ENCODE data around the gene LRRC7. TPM values are rescaled to one million over a fixed set of nuclear protein-coding genes. Genes with fewer than 3 reads are reported as not detected.

LRRC7 gene
- total RNA-seq, 1 donor from 2014 or later, result not detected

DNA sequence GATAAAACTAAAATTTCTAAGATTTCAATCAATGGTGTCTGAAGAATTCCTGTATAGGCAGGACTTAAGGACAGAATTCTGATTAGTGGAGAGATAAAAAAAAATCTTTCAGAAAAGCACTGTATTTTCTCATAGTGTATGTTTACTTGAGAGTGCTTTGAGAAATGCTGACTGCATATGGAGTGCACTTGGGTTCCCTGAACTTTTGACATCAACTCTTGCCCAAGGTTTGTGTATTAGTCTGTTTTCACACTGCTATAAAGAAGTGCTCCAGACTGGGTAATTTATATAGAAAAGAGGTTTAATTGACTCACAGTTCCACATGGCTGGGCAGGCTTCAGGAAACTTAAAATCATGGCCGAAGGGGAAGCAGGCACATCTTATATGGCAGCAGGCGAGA is 362.7 kb downstream of the LRRC7 start:
- FAIRE-seq, result no peak
- TF ChIP-seq, protein P1, sequence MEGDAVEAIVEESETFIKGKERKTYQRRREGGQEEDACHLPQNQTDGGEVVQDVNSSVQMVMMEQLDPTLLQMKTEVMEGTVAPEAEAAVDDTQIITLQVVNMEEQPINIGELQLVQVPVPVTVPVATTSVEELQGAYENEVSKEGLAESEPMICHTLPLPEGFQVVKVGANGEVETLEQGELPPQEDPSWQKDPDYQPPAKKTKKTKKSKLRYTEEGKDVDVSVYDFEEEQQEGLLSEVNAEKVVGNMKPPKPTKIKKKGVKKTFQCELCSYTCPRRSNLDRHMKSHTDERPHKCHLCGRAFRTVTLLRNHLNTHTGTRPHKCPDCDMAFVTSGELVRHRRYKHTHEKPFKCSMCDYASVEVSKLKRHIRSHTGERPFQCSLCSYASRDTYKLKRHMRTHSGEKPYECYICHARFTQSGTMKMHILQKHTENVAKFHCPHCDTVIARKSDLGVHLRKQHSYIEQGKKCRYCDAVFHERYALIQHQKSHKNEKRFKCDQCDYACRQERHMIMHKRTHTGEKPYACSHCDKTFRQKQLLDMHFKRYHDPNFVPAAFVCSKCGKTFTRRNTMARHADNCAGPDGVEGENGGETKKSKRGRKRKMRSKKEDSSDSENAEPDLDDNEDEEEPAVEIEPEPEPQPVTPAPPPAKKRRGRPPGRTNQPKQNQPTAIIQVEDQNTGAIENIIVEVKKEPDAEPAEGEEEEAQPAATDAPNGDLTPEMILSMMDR (IDR thresholded peaks at IDR 0.05; ENCODE audit: insufficient read depth, low read length, severe bottlenecking), result no peak
- no peaks in the 10 kb centered on the region for H3K36me3 ChIP-seq (ENCODE audit: control insufficient read depth, insufficient read depth, low read length)

DNA sequence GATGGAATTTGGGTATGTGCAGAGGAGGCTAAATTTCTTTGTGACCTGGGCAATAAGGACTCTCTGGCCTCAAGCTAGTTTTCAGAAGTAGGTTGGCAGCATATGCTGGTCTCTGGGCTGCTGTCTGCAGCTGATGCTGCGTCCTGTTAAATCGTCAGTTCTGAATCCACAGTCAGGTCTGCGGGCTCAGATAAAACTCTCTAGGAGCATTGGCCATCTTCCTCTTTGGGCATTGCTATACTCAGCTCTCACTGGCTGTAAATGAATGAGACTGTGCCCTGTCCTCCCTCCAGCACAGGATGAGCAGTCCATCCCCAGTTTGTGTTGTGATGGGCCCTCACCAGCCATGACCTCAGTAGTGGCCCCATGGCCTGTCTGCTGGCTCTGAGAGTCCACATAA is 365.0 kb downstream of the LRRC7 start:
- no peak for DNase-seq (ENCODE audit: low read depth)
- no peak for FAIRE-seq
- H3K4me3 ChIP-seq (ENCODE audit: low read depth, low read length), result no peak overlapping the region

More for the DNA sequence above, 362.7 kb downstream of the LRRC7 start:
- no peak for DNase-seq (ENCODE audit: low read depth)
- Histone ChIP-seq H3K4me3 (ENCODE audit: low read depth, low read length) (no peak overlapping the region), H3K27me3 (ENCODE audit: control insufficient read depth, insufficient read depth, low read length) (no peaks in the 10 kb centered on the region)

DNA sequence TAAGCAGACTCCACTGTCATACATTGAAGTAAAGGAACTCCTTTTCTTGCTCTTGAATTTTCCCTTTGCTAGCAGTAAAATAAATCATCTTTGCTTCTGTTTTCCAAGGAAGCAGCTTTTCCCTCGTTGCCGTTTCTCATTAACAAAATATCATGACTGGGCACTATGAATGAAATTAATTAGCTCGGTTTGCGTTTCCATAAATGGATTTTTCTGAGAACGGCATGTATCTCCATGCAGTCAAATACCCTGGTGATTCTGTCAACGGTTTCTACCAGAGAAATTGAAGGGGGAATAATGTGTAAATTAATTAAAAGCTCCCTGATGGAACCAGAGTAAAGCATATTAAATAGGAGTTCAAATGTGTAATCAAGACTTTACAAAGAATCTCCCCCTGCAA is 372.5 kb downstream of the LRRC7 start:
- TF ChIP-seq, protein P1 (IDR thresholded peaks at IDR 0.05; ENCODE audit: insufficient read depth, low read length, severe bottlenecking), result no peak
- FAIRE-seq (no peak), DNase-seq (ENCODE audit: low read depth) (no peak)
- Histone ChIP-seq H3K36me3 (ENCODE audit: control insufficient read depth, insufficient read depth, low read length) (no peaks in the 10 kb centered on the region), H3K27me3 (ENCODE audit: control insufficient read depth, insufficient read depth, low read length) (no peaks in the 10 kb centered on the region), H3K4me3 (ENCODE audit: low read depth, low read length) (no peak overlapping the region)

More for the DNA sequence above, 365.0 kb downstream of the LRRC7 start:
- Histone ChIP-seq H3K36me3 (ENCODE audit: control insufficient read depth, insufficient read depth, low read length) (no peaks in the 10 kb centered on the region), H3K27me3 (ENCODE audit: control insufficient read depth, insufficient read depth, low read length) (no peaks in the 10 kb centered on the region)
- TF ChIP-seq, protein P1 (IDR thresholded peaks at IDR 0.05; ENCODE audit: insufficient read depth, low read length, severe bottlenecking), result no peak

DNA sequence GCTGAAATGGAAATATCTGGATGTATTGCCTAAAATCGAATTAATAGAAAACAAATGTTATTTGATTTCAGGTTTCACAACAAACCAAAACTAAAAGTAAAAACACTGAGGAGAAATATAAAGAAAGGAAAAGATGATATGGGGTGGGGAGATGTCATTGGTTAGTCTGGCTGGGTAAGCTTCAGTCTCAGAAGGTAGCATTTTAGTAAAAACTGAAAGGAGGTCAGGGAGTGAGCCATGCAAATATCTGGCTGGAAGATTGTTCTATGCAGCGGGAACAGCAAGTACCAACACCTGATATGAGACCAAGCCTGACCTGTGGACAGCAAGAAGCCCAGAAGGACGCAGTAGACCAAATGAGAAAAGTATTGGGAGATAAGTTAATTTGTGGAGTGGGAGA is 373.1 kb downstream of the LRRC7 start:
- FAIRE-seq (no peak), DNase-seq (ENCODE audit: low read depth) (no peak)
- Histone ChIP-seq H3K27me3 (ENCODE audit: control insufficient read depth, insufficient read depth, low read length) (no peaks in the 10 kb centered on the region), H3K4me3 (ENCODE audit: low read depth, low read length) (no peak overlapping the region), H3K36me3 (ENCODE audit: control insufficient read depth, insufficient read depth, low read length) (no peaks in the 10 kb centered on the region)
- TF ChIP-seq, protein P1 (IDR thresholded peaks at IDR 0.05; ENCODE audit: insufficient read depth, low read length, severe bottlenecking), result no peak

DNA sequence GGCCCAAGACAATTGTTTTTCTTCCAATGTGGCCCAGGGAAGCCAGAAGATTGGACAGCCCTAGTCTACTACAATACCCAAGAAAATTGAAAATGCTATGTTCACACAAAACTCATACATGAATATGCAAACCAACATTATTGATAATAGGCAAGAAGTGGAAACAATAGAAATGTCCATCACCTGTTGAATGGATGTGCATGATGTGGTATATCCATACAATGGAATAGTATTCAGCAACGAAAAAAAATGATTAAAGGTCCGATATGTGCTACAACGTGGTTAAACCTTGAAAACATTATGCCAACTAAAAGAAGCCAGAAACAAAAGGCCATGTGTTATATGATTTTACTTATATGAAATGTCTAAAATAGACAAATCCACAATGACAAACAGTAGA is 375.3 kb downstream of the LRRC7 start:
- H3K4me3 ChIP-seq (ENCODE audit: low read depth, low read length), result no peak overlapping the region
- TF ChIP-seq, protein P1 (IDR thresholded peaks at IDR 0.05; ENCODE audit: insufficient read depth, low read length, severe bottlenecking), result no peak
- H3K27me3 ChIP-seq (ENCODE audit: control insufficient read depth, insufficient read depth, low read length), result no peaks in the 10 kb centered on the region
- H3K36me3 ChIP-seq (ENCODE audit: control insufficient read depth, insufficient read depth, low read length), result no peaks in the 10 kb centered on the region
- DNase-seq (ENCODE audit: low read depth) (no peak), FAIRE-seq (no peak)

DNA sequence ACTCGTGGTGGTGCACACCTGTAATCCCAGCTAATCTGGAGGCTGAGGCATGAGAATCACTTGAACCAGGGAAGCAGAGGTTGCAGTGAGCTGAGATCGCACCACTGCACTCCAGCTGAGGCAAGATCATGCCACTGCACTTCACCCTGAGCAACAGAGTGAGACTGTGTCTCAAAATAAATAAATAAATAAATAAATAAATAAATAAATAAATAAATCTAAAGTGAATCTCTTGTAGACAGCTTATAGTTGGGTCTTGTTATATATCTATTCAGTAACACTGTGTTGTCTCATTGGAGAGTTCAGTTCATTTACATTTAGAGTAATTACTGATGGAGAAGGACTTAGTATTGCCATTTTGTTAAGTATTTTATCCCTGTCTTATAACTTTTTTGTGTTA is 379.2 kb downstream of the LRRC7 start:
- TF ChIP-seq, protein P1 (IDR thresholded peaks at IDR 0.05; ENCODE audit: insufficient read depth, low read length, severe bottlenecking), result no peak
- FAIRE-seq, result no peak
- Histone ChIP-seq H3K4me3 (ENCODE audit: low read depth, low read length) (no peak overlapping the region), H3K36me3 (ENCODE audit: control insufficient read depth, insufficient read depth, low read length) (no peaks in the 10 kb centered on the region), H3K27me3 (ENCODE audit: control insufficient read depth, insufficient read depth, low read length) (no peaks in the 10 kb centered on the region)
- DNase-seq (ENCODE audit: low read depth), result no peak
